HG03159 (cell line): ENCODE results near the gene LSM14A.
"Not testable (repeated sequence)": the region's sequence is repeated elsewhere in the genome, so short reads cannot be mapped to it uniquely, and the experiment has no call there.

Source experiments
- ATAC-seq: cut with Tn5 transposase; IDR thresholded peaks from one replicate; pipeline ENCODE4 v1.9.1; 2021; ENCODE audit warnings: mild to moderate bottlenecking, moderate library complexity; ENCODE audit not compliant: unreplicated experiment

The LSM14A gene

DNA sequence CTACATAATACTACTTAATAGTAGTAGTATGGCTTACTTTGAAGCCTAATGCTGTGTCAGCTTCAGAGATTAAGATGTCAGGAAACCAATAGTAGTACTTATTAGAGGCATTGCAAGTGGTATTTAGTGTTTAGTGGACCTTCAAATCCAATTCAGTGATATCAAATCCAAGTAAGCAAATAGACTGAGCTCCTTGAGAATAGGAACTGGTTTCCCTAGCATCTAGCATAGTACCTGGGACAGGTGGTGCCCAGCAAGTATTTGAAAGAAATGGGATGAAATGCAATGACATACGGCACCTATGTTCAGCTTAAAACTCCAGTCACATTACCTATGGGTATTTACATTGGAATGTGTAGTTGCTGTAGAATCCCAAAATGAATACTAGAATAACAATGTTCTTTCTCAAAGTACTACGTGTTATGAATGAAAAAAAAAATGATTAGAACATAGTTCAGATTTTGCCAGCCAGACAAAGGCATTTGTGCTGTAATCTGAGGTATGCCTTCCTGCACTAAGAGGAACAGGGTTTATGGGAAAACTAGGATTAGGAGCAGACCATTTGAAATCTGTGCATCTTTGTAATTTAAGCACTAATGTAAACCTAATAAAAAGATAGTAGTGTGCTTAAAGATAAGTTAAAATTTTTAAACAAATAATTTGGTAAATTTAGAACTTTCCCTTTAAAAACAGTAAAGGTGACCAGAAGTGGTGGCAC, 17.1 kb downstream of the LSM14A start:
- ATAC-seq: no peak

DNA sequence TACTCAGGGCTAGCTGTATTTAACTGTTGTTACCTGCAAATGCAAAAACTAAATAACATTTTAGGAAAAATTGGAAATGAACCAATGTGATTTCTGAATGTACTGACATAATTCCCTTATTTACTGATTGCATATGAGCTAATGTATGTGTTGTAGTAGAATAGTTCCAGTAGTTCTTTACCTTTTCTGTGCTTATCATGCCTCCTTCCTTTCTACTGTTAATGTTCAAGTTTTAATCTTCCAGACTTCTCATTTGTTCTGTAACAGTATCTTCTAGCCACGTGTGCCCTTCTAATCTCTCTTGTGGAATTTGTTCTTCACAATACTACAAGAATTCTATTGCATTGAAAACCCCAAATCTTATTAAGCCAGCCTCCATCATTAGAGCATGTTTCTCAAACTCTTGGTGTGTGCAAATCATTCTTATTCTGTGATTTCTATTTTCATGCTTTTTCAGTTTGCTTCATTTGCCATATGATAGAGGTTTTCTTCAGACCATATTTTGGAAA, 17.7 kb downstream of the LSM14A start:
- no peak for ATAC-seq

GRCh38 chr19:34191355-34191962, 19.2 kb downstream of the LSM14A start:
- no peak for ATAC-seq

DNA sequence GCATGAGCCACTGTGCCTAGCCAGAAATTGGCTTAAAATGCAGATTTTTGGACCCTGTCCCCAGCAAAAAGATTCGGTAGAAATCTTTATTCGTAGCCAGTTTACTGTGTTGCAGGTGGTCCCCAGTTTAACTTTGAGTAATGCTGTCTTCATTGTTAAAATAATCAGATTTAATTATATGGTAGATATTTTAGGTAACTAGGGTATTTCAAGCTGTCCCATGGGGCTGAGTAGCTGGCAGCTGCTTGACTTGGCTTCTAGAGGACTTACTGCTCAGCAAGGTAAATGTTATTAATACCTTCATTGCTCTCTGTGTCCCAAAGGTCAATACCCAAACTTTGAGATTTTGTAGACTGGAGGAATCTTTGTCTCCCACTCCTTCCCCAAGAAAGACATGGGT, 21.1 kb downstream of the LSM14A start:
- ATAC-seq: no peak

GRCh38 chr19:34193876-34194275, 21.6 kb downstream of the LSM14A start:
- ATAC-seq: no peak

- ATAC-seq: no peak
Measured at GRCh38 chr19:34201133-34201532, 28.8 kb downstream of the LSM14A start.

DNA sequence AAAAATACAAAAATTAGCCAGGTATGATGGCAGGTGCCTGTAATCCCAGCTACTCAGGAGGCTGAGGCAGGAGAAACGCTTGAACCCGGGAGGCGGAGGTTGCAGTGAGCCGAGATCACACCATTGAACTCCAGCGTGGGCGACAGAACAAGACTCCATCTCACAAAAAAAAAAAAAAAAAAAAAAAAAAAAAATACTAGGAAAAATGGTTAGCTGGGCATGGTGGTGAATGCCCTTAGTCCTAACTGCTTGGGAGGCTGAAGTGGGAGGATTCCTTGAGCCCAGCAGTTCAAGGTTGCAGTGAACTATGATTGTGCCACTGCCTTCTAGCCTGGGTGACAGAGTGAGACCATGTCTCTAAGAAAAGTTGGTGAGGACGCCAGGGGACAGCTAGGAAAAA, 33.0 kb downstream of the LSM14A start:
- ATAC-seq: not testable (repeated sequence)

DNA sequence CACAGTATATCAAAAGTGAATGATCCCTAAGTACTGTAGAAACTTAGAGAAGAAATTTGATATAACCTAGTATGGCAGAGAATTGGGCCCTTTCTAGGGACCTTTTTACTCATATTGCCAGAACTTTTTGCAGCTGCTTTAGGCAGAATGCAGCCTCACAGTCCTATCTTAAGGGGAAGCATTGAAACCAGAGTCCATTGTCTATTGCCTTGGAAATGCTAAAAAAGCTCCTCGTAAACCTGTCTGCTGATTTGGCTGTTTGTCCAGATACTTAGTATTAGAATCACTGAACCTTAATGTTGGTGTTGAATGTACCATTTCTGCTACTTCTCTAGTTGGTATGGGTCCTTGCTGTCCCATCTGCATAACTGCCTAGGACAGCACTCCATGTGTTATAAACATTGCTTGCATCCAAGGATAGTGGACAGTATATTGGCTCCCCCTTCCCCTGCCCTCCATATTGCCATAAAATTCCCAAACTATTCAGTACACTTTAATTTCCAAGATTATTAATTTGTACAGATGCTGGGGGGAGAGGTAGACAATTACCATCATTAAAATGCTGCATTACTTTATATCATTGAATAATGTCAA, 36.1 kb downstream of the LSM14A start:
- no peak for ATAC-seq

DNA sequence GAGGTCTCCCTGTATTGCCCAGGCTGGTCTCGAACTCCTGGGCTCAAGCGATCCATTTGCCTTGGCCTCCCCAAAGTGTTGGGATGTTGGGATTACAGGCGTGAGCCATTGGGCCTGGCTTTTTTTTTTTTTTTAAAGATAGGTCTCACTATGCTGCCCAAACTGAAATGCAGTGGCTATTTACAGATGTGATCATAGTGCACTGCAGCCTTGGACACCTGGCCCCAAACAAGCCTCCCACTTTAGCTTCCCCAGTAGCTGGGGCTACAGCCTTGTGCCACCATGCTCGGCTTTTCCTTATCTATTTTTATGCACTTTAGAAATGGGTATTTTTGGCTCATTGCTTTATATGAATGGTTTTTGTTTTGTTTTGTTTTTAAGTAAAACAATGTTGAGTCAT, 37.4 kb downstream of the LSM14A start:
- ATAC-seq: no peak

DNA sequence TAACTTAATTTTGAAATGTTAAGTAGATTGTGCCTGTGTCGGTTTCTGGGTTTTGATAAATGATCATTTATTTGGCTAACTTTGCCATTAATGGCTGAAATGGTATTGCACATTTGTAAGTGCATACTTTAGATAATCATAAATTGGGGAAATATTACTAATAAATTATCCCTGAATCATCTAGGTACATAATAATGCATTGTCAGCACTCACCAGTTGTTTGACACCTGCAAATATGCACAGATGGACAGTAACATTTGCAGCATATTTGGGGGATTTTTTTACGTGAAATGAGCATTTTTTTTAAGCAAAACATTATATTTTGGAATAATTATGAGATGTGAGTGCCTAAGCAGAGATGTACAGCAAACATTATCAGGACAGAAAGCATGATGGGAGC, 41.0 kb downstream of the LSM14A start:
- ATAC-seq: no peak

GRCh38 chr19:34214040-34214439, 41.7 kb downstream of the LSM14A start:
- ATAC-seq: no peak

DNA sequence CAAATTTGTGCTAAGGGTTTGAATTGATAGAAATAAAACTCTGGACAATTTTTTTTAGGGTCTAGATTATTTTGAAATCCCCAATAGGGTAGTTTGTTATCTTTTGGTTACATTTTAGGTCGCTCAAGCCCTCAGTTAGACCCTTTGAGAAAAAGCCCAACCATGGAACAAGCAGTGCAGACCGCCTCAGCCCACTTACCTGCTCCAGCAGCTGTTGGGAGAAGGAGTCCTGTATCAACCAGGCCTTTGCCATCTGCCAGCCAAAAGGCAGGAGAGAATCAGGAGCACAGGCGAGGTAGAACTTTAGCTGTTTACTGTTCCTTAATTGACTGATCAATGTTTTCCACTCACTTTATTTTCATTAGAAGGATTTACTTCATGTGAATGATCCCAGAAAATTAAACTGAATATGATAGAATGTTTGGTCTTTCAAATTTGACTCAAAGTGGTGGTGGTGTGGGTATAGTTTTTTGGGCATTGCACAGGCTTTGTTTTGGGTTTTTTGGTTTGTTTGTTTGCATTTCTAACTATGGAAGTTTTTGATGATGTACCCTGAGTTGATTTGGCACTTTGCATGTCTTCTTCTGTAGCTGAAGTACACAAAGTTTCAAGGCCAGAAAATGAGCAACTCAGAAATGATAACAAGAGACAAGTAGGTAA, 42.8 kb downstream of the LSM14A start:
- ATAC-seq: no peak

DNA sequence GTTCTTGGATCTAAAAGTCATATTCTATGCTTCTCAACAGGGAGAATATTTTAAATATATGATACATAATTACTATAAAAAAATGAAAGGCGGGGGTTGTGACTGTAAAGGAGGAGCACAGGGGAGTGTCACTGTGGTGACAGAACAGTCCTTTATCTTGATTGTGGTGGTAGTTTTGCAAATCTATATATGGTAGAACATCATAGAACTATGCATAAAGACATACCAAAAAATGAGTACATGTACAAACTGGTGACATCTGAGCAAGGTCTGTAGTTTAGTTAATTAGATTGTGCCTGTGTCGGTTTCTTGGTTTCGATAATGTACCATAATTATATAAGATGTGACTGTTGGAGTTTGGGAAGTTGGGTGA, 43.3 kb downstream of the LSM14A start:
- ATAC-seq: no peak

DNA sequence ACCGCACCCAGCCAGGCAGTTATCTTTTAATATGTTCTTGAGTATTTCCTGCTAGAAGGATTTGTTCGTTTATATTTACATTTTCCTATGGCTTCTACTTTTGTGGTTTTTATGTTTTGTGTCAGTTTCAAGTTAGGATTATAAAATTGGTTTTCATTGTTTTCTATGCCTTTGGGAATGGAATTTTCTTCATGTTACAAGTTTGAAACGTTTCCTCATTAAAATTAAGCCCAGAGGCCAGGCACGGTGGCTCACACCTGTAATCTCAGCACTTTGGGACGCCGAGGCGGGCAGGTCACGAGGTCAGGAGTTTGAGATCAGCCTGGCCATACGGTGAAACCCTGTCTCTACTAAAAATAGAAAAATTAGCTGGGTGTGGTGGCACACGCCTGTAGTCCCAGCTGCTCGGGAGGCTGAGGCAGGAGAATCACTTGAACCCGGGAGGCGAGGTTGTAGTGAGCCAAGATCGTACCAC, 44.5 kb downstream of the LSM14A start:
- ATAC-seq: not testable (repeated sequence)

GRCh38 chr19:34217952-34218817, 45.9 kb downstream of the LSM14A start:
- peak; percentile 71 for ATAC-seq

DNA sequence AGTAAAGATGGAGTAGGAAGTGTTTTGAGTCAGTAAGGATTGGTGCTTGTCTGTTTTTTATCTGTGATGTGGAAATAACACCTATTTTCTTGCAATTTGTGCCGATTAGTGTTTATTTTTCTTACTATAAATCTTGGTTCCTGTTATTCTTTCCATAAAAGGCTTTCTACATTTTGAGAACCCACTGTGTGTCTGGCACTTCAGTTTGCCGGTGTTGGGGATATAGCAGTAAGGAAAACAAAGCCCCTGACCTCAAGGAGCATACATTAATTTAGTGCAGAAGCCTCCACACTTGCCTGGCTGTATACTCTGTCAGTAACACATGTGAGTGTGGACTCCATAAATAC, 46.5 kb downstream of the LSM14A start:
- ATAC-seq: no peak

GRCh38 chr19:34220472-34221063, 48.3 kb downstream of the LSM14A start:
- no peak for ATAC-seq

GRCh38 chr19:34222386-34222785, 50.1 kb downstream of the LSM14A start:
- ATAC-seq: no peak

DNA sequence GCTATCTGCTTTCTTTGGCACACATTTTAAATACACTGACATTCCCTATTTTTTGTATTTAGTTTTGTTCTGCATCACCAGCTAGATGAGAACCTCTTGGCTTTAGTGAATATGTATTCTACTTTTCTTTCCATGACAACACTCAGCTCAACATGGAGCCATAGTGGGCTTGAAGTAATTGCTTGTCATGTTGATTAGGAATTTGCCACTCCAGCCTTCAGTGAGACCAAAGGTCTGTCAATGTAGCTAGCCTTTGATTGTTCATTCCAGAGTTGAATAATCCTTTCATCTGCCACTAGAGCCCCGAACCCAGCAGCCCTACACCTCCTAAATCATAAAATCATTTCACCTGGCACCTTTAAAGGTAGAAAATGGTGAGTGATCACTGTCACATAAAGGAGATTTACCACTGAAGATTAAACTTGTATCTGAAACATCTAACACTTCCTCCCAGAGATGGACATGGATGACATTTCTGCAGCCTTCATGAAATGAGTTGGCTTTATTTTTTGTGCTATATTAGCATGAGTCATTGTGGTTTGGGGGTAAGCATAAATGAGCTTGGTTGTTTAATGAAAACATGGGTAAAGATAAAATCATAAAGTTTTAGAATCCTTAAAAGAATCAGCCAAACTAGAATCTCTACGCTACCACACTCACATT, 52.8 kb downstream of the LSM14A start:
- ATAC-seq: no peak

- no peak for ATAC-seq
Measured at GRCh38 chr19:34225659-34226015, 53.3 kb downstream of the LSM14A start.
